UCSD-AML1 (cell line): ENCODE results near the gene DDR2.

Experiments used
- DNase-seq: peaks from one replicate; lab custom pipeline; 2025; ENCODE audit not compliant: unreplicated experiment; lab: John Stamatoyannopoulos, UW

The DDR2 gene

GRCh38 chr1:162670928-162671663 lies 38.8 kb downstream of the DDR2 start:
- DNase-seq, result no peak

- DNase-seq, result no peak
These were observed 39.6 kb downstream of the DDR2 start for GRCh38 chr1:162671664-162672410.

DNA sequence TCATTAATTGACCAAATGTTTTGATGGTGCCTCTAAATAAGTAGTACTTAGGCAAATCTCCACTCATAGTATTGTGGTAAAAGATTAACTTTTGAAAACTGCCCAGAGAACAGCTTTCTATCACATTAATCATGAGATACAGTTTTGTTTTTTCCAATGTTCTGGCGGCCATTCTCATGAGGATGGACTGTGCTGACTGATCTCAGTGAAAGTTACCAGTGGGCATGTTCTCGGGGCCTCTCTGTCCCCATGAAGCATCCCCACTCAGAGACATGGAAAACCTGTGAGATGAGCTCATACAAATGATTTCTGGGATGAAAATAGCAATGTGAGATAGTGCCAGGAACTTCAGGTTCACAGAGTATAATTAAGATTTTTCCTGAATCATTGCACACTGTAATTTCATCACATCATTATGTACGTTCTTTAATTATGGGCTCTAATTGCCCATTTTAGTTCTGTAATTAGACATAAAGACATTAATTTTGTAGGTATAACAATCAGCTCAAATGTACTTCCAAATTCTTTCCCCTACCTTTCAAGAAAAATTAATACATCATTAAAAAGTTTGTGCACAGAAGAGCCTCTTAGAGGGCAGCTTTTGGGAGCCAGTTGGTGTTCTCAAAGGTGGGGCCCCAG lies 40.5 kb downstream of the DDR2 start:
- no peak for DNase-seq

- DNase-seq, result no peak
These were observed 41.9 kb downstream of the DDR2 start for GRCh38 chr1:162674034-162674608.

GRCh38 chr1:162676087-162676486 lies 43.8 kb downstream of the DDR2 start:
- no peak for DNase-seq

DNA sequence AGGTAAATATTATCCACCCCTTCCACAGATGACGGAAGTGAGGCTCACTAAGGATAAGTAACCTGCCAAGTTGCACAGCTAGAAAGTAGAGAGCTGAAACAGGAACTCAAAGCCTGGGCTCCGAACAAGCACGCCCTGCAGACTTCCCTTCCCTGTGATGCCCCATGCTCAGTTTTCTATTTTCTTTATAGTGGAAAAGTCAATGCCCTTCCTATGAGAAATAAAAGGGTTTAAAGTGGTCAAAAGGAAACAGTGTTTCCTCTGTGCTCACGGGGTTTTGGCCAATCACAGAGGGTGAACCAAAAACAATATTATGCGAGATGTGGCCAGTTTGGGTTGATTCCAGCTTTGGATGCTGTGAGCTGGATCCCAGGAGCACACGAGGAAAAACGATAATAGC lies 44.5 kb downstream of the DDR2 start:
- no peak for DNase-seq

GRCh38 chr1:162677607-162678371 lies 45.5 kb downstream of the DDR2 start:
- no peak for DNase-seq

- no peak for DNase-seq
These were observed 46.2 kb downstream of the DDR2 start for GRCh38 chr1:162678439-162678838.

DNA sequence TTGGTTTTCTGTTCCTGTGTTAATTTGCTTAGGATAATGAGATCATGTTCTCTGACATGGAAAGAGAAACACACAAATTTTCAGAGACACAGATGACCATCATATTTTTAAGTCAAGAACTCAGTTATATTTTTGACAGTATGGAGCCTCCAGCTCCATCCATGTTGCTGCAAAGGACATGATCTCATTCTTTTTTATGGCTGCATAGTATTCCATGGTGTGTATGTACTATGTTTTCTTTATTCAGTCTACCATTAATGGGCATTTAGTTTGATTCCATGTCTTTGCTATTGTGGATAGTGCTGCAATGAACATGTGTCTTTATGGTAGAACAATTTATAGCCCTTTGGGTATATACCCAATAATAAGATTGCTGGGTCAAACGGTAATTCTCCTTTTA lies 47.0 kb downstream of the DDR2 start:
- DNase-seq, result no peak

DNA sequence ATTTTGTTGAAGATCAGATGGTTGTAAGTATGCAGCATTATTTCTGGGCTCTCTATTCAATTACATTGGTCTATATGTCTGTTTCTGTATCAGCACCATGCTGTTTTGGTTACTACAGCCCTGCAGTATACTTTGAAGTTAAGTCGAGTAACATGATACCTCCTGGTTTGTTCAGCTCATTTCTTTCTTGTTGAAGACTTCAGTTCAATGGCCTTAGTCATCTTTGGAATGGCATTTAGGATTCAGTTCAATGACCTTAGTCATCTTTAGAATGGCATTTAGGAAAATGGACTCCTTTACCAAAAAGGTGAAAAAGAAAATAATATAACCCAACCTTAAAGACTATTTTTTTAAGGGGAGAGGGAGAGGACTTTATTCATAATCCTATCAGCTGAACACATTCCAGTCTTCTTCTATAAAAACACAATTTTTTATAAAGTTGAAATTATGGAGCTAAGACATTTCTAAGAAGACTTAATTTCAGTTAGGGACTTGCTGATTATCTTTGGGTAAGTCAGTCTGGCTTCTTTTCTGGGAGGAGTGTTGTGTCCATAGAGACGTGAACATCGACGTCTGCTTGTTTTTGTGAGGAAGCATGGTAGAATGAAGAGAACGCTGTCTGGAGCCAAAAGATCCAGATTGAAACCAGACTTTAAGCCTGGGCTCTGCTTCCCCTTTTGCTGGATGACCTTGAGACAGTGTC lies 48.3 kb downstream of the DDR2 start:
- DNase-seq, result no peak

DNA sequence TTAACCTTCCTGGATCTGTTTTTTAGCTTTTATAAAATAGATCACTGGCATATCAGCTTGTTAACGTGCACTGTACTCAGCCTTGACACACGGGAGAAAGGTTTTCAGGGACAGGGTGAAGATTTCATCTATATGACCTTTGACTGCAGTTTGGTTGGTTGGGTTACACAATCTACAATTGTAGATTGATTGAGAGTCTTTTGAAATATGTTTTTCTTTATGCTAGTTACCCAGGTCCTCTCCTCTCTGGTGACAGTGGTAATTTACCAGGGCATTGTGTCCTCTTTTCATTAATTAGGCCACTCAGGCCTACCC lies 48.8 kb downstream of the DDR2 start:
- no peak for DNase-seq

- no peak for DNase-seq
These were observed 49.8 kb downstream of the DDR2 start for GRCh38 chr1:162682013-162682419.

DNA sequence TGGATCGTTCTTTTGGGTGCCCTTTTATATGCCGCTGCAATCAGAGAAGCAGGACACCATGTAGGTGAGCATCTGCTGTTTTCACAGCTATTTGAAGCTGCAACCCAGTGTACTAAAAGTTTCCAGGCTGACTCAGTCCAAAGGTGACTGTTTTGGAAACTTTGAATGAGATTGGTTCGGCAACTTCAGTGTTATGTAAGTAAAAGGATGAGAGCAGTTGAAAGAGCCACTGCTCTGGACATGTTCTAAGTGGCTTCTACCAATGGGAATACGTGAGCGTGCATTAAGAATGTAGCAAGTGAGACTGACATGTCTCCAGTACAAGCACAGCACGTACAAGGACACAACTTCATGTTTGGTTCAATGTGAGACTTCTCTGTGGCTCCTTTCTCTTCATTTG lies 55.6 kb downstream of the DDR2 start:
- no peak for DNase-seq

GRCh38 chr1:162688521-162688920 lies 56.3 kb downstream of the DDR2 start:
- no peak for DNase-seq

DNA sequence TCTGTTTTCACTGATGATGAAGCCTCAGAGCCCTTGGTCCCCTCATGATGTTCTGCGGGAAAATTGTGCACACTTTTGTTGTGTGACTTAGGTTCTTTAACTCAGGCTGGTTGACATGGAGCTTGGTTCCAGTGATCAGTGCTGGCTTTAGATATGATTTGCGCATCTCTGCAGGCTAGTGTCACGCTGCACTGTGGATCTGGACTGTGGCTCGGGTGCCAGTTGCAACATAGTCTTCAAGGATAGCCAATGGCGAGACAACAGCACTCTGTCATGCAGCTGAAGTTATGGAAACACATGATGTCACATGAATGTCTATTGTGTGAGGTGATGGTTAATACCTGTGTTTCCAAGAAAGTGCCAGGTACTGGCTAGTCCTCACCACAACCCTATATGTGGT lies 56.7 kb downstream of the DDR2 start:
- DNase-seq, result no peak

DNA sequence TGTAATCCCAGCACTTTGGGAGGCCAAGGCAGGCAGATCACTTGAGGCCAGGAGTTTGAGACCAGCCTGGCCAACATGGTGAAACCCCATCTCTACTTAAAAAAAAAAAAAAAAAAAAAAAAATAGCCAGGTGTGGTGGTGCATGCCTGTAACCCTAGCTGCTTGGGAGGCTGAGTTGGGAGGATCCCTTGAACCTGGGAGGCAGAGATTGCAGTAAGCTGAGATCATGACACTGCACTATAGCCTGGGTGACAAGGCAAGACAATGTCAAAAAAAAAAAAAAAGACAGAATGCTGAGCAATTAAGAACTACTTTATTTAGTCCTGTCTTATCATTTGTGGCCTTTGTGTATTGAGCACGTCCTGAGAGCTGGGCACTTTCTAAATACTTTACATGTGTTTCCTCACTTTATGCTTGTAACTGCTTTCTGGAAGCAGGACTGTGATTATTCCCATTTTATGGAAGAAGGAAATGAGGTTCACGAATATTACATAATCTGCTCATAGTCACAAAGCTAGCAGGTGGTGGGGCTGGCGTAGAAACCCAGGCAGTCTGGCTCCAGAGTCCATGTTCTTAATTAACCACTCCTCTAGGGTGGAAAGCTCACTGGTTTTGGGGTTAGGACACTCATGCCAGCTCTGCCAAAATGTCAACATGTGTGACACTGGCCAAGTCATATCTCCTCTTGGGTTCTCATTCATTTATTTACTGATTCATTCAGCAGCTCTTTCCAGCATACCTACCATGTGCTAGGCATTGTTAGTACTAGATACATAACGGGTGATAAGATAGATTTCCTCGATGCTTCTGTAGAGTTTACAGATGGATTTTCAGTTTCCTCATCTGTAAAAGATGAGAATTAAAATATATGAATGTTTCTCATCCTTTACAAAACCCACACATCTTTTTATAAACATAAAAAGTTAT lies 57.7 kb downstream of the DDR2 start:
- no peak for DNase-seq

DNA sequence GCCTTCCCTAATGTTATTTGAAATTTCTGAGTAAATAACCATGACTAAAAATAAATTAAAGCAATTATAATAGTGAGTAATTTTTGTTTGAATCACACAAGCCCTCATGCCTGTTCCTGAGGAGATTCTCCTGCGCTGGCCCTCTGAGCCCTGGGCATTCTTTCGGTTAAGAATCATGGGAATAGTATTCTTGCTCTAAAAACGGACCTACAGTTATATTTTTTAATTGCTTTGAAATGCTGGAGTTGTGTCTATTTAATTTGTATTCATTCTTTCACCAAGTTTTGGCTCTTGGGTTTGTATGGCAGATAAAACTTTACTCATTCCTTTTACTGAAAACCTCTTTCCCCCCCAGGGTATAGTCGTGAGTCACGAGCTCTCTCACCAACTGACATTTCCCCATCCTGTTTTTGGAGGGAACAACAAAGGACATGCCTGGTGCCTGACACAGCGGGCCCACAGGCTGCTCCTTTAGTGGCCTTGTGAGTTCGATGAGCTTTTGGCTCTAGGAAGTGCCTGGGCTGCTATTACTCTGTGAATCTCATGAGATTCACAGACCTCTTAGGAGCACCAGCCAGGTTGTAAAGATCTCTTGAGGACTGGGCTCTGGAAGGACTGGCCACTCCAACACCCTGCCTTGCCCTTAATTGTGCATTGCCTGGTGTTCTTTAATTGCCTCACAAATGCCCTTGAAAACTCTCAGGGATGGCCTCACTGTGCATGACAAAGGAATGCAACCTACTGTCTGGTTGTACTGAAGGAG lies 58.6 kb downstream of the DDR2 start:
- no peak for DNase-seq

- no peak for DNase-seq
These were observed 59.8 kb downstream of the DDR2 start for GRCh38 chr1:162691999-162692575.
